Karpas-422 (cell line): ENCODE results near the gene ABCA1. TPM values are rescaled to one million over a fixed set of nuclear protein-coding genes. Genes with fewer than 3 reads are reported as not detected.
"Not testable (repeated sequence)": the region's sequence is repeated elsewhere in the genome, so short reads cannot be mapped to it uniquely, and the experiment has no call there.

Experiments
- DNase-seq: peaks from one replicate; pipeline ENCODE4 v3.0.0-alpha.2; 2015
- H2AFZ ChIP-seq: fragments of 200-600 bp; sonication (generic); 2 replicates; pipeline ENCODE4 v1.6.1; 2014; ENCODE audit warnings: antibody characterized with exemption, low read length, mixed read lengths
- H3K27ac ChIP-seq: fragments of 200-600 bp; sonication (generic); 2 replicates; pipeline ENCODE4 v1.5.1; 2014; ENCODE audit warnings: mild to moderate bottlenecking, low read length, moderate library complexity
- H3K27me3 ChIP-seq: fragments of 200-600 bp; sonication (generic); 2 replicates; pipeline ENCODE4 v1.6.1; 2014; ENCODE audit warnings: low read length, mixed read lengths
- H3K36me3 ChIP-seq: fragments of 200-600 bp; sonication (generic); 2 replicates; pipeline ENCODE4 v1.6.1; 2014; ENCODE audit warnings: low read length, mixed read lengths; ENCODE audit not compliant: insufficient read depth
- H3K4me1 ChIP-seq: fragments of 200-600 bp; sonication (generic); 2 replicates; pipeline ENCODE4 v1.6.1; 2014; ENCODE audit warnings: mild to moderate bottlenecking, low read length, mixed read lengths
- H3K4me2 ChIP-seq: fragments of 200-600 bp; sonication (generic); 2 replicates; pipeline ENCODE4 v1.6.1; 2014; ENCODE audit warnings: low read length, low read depth, mild to moderate bottlenecking; ENCODE audit not compliant: poor library complexity, severe bottlenecking
- H3K4me3 ChIP-seq: fragments of 200-600 bp; sonication (generic); 2 replicates; pipeline ENCODE4 v1.5.1; 2014; ENCODE audit warnings: mild to moderate bottlenecking, antibody characterized with exemption, low read length, mixed read lengths
- H3K79me2 ChIP-seq: fragments of 200-600 bp; sonication (generic); 2 replicates; pipeline ENCODE4 v1.6.1; 2014; ENCODE audit warnings: mild to moderate bottlenecking, low read length, mixed read lengths
- H3K9ac ChIP-seq: fragments of 200-600 bp; sonication (generic); 2 replicates; pipeline ENCODE4 v1.6.0; 2014; ENCODE audit warnings: low read length
- H3K9me2 ChIP-seq: fragments of 200-600 bp; sonication (generic), shearing (Covaris generic); replicated peaks from 2 replicates; pipeline ENCODE4 v1.6.0; 2014; ENCODE audit warnings: mild to moderate bottlenecking, low read length, moderate library complexity; ENCODE audit not compliant: insufficient read depth
- H3K9me3 ChIP-seq: fragments of 300-700, 200-600 bp; sonication (generic); 2 replicates; pipeline ENCODE4 v1.6.1; 2014; ENCODE audit warnings: low read length, mixed read lengths
- H4K20me1 ChIP-seq: fragments of 200-600 bp; sonication (generic); 2 replicates; pipeline ENCODE4 v1.6.1; 2014; ENCODE audit warnings: mild to moderate bottlenecking, antibody characterized with exemption, low read length, low read depth; ENCODE audit not compliant: insufficient read depth
- total RNA-seq: library from RNA; depleted of rRNA; stranded (reverse); fragments of >200 nt; shearing (Covaris generic); gene quantifications from 2 replicates; pipeline ENCODE4 v1.2.3, GENCODE V29; 2014; ENCODE audit warnings: low replicate concordance; rRNA removed

ABCA1 gene, protein sequence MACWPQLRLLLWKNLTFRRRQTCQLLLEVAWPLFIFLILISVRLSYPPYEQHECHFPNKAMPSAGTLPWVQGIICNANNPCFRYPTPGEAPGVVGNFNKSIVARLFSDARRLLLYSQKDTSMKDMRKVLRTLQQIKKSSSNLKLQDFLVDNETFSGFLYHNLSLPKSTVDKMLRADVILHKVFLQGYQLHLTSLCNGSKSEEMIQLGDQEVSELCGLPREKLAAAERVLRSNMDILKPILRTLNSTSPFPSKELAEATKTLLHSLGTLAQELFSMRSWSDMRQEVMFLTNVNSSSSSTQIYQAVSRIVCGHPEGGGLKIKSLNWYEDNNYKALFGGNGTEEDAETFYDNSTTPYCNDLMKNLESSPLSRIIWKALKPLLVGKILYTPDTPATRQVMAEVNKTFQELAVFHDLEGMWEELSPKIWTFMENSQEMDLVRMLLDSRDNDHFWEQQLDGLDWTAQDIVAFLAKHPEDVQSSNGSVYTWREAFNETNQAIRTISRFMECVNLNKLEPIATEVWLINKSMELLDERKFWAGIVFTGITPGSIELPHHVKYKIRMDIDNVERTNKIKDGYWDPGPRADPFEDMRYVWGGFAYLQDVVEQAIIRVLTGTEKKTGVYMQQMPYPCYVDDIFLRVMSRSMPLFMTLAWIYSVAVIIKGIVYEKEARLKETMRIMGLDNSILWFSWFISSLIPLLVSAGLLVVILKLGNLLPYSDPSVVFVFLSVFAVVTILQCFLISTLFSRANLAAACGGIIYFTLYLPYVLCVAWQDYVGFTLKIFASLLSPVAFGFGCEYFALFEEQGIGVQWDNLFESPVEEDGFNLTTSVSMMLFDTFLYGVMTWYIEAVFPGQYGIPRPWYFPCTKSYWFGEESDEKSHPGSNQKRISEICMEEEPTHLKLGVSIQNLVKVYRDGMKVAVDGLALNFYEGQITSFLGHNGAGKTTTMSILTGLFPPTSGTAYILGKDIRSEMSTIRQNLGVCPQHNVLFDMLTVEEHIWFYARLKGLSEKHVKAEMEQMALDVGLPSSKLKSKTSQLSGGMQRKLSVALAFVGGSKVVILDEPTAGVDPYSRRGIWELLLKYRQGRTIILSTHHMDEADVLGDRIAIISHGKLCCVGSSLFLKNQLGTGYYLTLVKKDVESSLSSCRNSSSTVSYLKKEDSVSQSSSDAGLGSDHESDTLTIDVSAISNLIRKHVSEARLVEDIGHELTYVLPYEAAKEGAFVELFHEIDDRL (N-terminal part only)
- total RNA-seq, result 2.6 and 4.7 TPM in 2 replicates

DNA sequence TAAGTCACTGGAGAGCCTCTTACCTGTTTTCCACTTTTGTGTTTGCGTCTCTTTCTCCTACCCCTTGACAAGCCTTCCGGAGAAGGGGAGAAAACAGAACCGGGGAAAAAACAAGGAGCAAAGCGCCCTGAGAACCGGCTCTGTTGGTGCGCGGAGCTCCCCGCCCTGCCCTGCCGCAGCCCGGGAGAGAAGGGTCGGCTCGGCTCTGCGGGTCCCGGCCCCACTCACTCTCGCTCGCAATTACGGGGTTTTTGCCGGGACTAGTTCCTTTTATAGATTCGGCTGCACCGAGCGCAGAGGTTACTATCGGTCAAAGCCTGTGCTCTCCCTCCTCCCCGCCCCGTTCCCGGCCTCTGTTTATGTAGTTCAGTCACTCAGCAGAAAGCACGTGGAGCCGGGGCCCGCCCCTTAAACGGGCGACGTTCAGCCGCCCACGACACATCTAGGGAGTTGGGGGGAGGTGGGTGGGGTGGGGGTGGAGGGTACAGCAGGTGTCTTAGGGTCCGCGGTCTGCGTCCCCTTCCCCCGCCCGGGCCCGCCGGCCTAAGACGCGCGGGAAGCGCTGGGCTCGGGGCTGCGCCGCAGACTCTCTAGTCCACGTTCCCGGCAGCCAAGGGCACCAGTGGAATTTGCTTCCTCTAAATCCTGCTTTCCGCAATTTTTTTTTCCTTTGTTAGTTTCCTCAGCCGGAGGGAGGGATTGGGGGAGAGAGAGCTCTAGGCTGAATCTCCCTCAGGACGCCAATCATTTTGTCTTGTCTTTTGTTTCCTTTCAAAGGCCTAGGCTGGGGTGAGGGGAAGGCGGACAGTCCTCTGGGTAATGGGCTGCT, at the start of gene ABCA1:
ABCA1 (minus strand) TSS at position 244 of the 829 bp plus-strand sequence. CDS start 24,476 bp downstream, outside the sequence.
- H4K20me1 ChIP-seq, result no peaks in the 10 kb centered on the region
- no peaks in the 10 kb centered on the region for H3K9me3 ChIP-seq
- H3K4me2 ChIP-seq, result peak within 1 kb of the TSS; percentile 82
- no peaks in the 10 kb centered on the region for H3K9me2 ChIP-seq
- peak within 1 kb of the TSS; percentile 66 for H3K4me3 ChIP-seq
- H3K9ac ChIP-seq, result peak within 1 kb of the TSS; percentile 67
- no peak within 1 kb of the TSS for H3K27ac ChIP-seq
- DNase-seq, result peak; percentile 72
- no peaks in the 10 kb centered on the region for H3K36me3 ChIP-seq
- peaks cover 49% of the 10 kb centered on the region for H3K4me1 ChIP-seq
- no peak within 1 kb of the TSS for H2AFZ ChIP-seq
- H3K27me3 ChIP-seq, result no peaks in the 10 kb centered on the region
- H3K79me2 ChIP-seq, result no peaks in the 10 kb centered on the region

- Histone ChIP-seq H4K20me1 (no peaks in the 10 kb centered on the region), H3K9me2 (no peaks in the 10 kb centered on the region), H3K27me3 (no peaks in the 10 kb centered on the region), H3K9ac (no peak overlapping the region), H3K4me1 (peaks cover 4% of the 10 kb centered on the region; the same call in 1 of the 2 replicates), H3K4me3 (no peak overlapping the region), H3K36me3 (no peaks in the 10 kb centered on the region), H2AFZ (no peak overlapping the region), H3K27ac (no peak overlapping the region), H3K9me3 (no peaks in the 10 kb centered on the region), H3K4me2 (no peak overlapping the region), H3K79me2 (no peaks in the 10 kb centered on the region)
- DNase-seq, result no peak
Measured at GRCh38 chr9:104977580-104977979, 49.6 kb upstream of the ABCA1 start.

- Histone ChIP-seq H2AFZ (no peak overlapping the region), H3K9me3 (no peaks in the 10 kb centered on the region), H3K4me1 (peaks cover 4% of the 10 kb centered on the region; the same call in 1 of the 2 replicates), H3K4me2 (no peak overlapping the region), H3K4me3 (no peak overlapping the region), H4K20me1 (no peaks in the 10 kb centered on the region), H3K27me3 (no peaks in the 10 kb centered on the region), H3K36me3 (no peaks in the 10 kb centered on the region), H3K79me2 (no peaks in the 10 kb centered on the region), H3K9me2 (no peaks in the 10 kb centered on the region), H3K27ac (no peak overlapping the region), H3K9ac (no peak overlapping the region)
- DNase-seq, result no peak
Measured at GRCh38 chr9:104977168-104977567, 49.2 kb upstream of the ABCA1 start.

DNA sequence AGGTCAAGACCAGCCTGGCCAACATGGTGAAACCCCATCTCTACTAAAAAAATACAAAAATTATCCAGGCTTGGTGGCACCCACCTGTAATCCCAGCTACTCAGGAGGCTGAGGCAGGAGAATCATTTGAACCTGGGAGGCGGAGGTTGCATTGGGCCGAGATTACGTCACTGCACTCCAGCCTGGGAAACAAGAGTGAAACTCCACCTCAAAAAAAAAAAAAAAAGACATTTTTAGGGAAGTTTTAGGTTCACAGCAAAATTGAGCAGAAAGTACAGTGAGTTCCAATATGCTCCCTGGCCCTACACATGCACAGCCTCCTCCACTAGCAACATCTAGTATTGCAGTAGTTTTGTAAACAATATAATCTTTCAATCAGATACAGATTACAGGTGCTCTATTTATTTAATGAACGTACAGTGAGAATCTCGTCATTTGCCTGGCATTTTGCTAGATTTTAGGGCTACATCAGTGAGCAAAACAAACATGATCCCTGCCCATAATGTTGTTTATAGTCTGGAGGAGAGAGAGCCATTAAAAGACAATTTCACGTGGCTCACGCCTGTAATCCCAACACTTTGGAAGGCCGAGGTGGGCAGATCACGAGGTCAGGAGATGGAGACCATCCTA, 48.1 kb upstream of the ABCA1 start:
- H4K20me1 ChIP-seq, H3K27ac ChIP-seq, H3K4me1 ChIP-seq, H3K9ac ChIP-seq, H2AFZ ChIP-seq, H3K4me3 ChIP-seq, H3K4me2 ChIP-seq, H3K9me2 ChIP-seq, H3K27me3 ChIP-seq, DNase-seq, H3K9me3 ChIP-seq, H3K79me2 ChIP-seq, H3K36me3 ChIP-seq: not testable (repeated sequence)

- no peak overlapping the region for H3K9ac ChIP-seq
- H3K27ac ChIP-seq, result no peak overlapping the region
- no peaks in the 10 kb centered on the region for H3K9me2 ChIP-seq
- DNase-seq, result no peak
- no peak overlapping the region for H2AFZ ChIP-seq
- H3K9me3 ChIP-seq, result no peaks in the 10 kb centered on the region
- no peaks in the 10 kb centered on the region for H3K79me2 ChIP-seq
- H3K36me3 ChIP-seq, result no peaks in the 10 kb centered on the region
- no peaks in the 10 kb centered on the region for H4K20me1 ChIP-seq
- peaks cover 4% of the 10 kb centered on the region; the same call in 1 of the 2 replicates for H3K4me1 ChIP-seq
- no peak overlapping the region for H3K4me3 ChIP-seq
- no peaks in the 10 kb centered on the region for H3K27me3 ChIP-seq
- H3K4me2 ChIP-seq, result no peak overlapping the region
Measured at GRCh38 chr9:104974053-104974962, 46.4 kb upstream of the ABCA1 start.

- H3K4me3 ChIP-seq, result no peak overlapping the region
- no peaks in the 10 kb centered on the region for H3K79me2 ChIP-seq
- H3K4me2 ChIP-seq, result no peak overlapping the region
- no peak for DNase-seq
- H3K9ac ChIP-seq, result no peak overlapping the region
- H3K9me2 ChIP-seq, result no peaks in the 10 kb centered on the region
- H3K27ac ChIP-seq, result no peak overlapping the region
- no peak overlapping the region for H2AFZ ChIP-seq
- H3K27me3 ChIP-seq, result no peaks in the 10 kb centered on the region
- H3K36me3 ChIP-seq, result no peaks in the 10 kb centered on the region
- H4K20me1 ChIP-seq, result no peaks in the 10 kb centered on the region
- no peaks in the 10 kb centered on the region for H3K9me3 ChIP-seq
- H3K4me1 ChIP-seq, result peaks cover 12% of the 10 kb centered on the region
Measured at GRCh38 chr9:104972242-104972866, 44.4 kb upstream of the ABCA1 start.
